ENCODE data around the gene SFPQ.
A peak's percentile ranks its signal among the peaks of the same experiment; 100 is the strongest.
"Not testable (repeated sequence)": the region's sequence is repeated elsewhere in the genome, so short reads cannot be mapped to it uniquely, and the experiment has no call there.

SFPQ gene, protein sequence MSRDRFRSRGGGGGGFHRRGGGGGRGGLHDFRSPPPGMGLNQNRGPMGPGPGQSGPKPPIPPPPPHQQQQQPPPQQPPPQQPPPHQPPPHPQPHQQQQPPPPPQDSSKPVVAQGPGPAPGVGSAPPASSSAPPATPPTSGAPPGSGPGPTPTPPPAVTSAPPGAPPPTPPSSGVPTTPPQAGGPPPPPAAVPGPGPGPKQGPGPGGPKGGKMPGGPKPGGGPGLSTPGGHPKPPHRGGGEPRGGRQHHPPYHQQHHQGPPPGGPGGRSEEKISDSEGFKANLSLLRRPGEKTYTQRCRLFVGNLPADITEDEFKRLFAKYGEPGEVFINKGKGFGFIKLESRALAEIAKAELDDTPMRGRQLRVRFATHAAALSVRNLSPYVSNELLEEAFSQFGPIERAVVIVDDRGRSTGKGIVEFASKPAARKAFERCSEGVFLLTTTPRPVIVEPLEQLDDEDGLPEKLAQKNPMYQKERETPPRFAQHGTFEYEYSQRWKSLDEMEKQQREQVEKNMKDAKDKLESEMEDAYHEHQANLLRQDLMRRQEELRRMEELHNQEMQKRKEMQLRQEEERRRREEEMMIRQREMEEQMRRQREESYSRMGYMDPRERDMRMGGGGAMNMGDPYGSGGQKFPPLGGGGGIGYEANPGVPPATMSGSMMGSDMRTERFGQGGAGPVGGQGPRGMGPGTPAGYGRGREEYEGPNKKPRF

GRCh38 chr1:35192853-35193664, at the start of gene SFPQ:
TSS of gene SFPQ (minus strand) at chr1:35193145. CDS start at chr1:35193049, 96 bp downstream.
- DNase-seq: peak; percentile 97 to 99

GRCh38 chr1:35236772-35237171, 43.8 kb upstream of the SFPQ start:
- DNase-seq: not testable (repeated sequence)

GRCh38 chr1:35231287-35231686, 38.3 kb upstream of the SFPQ start:
- no peak for DNase-seq

GRCh38 chr1:35229587-35230360, 36.8 kb upstream of the SFPQ start:
- no peak for DNase-seq

DNA sequence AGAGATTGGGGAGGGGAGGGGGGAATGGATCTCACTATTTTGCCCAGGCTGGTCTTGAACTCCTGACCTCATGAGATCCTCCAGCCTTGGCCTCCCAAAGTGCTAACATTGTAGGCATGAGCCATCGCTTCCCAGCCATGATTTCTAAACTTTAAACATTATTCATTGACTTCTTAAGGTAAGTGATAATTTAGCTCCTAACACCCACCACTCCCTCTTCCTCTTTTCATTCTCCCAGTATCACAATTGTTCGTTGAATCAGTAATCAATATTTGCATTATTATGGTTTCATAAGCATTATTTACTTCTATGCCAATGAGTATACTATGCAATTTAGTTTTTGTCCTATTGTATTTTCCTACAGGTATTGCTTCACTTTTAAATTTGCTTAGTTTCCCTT, 33.6 kb upstream of the SFPQ start:
- DNase-seq: no peak

- DNase-seq: no peak
These were observed 30.2 kb upstream of the SFPQ start for GRCh38 chr1:35223084-35223630.

DNA sequence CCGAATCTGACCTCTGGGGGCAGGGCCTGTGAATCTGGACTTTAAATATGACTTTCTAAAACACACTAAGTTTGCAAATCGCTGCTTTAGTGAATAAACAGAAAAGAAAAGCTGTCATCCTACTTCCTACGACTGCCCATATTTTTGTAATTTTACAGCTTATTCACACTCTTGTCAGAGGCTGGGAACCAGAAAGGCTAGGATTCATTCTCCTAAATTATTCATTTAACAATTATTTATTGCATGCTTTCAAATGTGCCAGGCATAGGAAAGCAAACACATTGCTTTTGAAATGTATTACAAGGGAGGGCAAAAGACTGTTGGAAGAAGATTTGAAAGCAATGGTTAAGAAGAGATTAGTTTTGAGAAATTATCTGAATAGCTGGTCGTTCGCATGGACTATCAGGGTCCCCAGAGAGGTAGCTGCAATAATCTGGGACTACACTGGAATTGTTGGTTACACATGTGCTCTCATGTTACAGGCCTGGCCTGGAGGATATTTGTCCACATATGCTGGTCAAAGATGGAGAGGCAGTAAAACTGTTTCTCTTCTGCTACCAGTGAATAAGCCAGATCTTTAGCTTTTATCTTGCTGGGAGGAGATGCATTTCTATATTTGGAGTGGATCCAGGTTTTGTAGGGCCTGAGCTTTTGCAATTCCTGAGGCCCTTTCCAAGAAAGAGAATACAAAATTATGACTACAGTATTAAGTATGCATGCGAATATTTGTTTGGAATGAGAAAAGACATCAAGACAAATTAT, 29.6 kb upstream of the SFPQ start:
- no peak for DNase-seq

- DNase-seq: no peak
These were observed 28.0 kb upstream of the SFPQ start for GRCh38 chr1:35220976-35221375.

DNA sequence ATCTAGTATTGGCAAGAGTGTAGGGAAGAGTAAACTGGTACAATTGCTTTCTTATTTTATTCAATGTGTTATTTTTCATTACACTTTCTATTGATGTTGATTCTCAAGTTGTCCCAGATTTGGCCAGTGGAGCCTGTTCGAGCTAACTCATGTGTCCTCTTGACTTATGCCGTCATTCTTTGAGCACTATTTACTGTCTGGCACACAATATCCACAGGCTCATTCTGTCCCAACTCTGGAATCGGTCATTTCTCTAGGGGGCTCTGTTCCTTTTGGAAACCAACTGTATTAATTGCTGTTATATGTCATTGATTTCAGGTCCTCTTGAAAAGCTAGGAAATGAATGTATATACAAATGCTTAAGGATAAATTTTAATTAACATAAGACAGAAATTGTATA, 22.4 kb upstream of the SFPQ start:
- no peak for DNase-seq

DNA sequence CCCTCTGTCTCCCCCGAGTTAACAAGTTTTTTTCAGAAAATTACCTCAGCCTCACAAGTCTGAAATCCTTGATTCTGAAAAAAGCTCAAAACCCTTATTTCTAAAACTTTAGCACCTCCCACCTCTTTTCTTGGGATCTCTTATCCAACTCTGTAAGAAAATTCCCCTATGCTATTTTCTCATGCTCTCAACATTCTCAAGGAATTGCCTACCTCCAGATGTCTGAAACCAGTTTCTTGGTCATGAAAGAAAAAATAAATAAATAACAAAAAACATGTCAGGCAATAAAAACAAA, 18.1 kb upstream of the SFPQ start:
- DNase-seq: no peak

GRCh38 chr1:35210321-35211119, 17.6 kb upstream of the SFPQ start:
- DNase-seq: no peak

- no peak for DNase-seq
These were observed 10.3 kb upstream of the SFPQ start for GRCh38 chr1:35203295-35203694.

DNA sequence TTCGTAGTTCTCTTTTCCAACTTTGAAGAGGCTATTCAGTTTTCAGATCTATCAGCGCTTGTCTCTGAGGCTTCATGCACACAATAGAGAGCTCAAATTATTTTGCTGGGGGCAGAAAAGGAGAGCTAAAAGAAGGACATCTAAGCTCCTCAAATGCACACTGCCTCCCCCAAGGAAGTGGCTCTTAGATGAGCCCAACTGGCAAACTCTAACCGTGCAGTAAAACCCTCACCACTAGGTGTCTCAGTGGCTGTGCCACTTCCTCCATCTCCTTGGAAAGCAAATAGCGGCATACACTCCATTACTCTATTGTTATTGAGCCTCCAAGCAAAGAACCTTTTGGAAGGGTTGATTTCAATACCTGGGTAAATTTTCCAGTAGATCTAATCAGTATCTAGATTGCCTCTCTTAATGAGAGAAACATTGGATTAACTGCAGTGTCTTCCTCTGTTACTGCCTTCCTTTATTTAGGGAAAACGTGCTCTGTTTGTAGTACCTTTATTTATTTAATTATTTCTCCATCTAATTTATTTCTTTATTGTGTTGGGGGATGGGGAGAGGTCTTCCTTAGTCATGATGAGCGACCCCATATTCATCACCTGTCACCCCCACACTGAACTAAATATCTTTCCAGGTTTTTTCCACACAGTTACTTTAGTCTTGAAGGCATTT, 9.2 kb upstream of the SFPQ start:
- peak in 1 of 2 experiments; percentile 3 for DNase-seq

- no peak for DNase-seq
These were observed 8.7 kb upstream of the SFPQ start for GRCh38 chr1:35201631-35202030.

- no peak for DNase-seq
These were observed 691 bp downstream of the SFPQ start for GRCh38 chr1:35192056-35192852.

DNA sequence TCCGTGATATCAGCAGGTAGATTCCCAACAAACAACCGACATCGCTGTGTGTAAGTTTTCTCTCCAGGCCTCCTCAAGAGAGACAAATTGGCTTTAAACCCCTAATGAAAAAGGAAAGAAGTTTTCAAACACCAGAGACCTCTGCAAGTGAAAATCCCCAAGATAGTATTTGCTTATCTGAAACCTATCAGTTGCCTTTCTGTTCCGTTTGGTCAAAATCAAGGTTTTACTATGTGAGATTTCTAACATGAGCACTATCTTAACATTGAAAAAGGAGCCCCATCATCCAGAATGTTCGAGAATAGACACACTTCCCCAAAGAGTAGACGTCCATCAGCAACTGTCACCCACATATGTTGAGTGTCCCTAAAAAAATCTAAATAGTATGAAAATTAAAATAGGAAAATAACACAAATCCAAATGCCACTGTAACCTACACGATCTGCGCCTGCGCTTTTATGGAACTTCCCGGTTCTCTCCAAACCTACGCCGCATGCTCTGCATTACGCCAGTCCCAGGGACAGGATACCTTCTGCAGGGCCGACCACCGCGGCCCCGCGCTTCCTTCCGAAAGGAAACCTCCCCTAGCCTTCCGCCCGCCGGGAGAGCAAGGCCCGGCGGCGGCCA, 1.4 kb downstream of the SFPQ start:
- no peak for DNase-seq

- DNase-seq: no peak
These were observed 2.2 kb downstream of the SFPQ start for GRCh38 chr1:35190784-35191183.

GRCh38 chr1:35188578-35189392, 4.2 kb downstream of the SFPQ start:
- no peak for DNase-seq

All from cerebellar nuclear complex (tissue), 1 donor.